Measurements from ENCODE around the gene NOVA2.

- no peak for TF ChIP-seq CTCF (conservative IDR thresholded peaks at IDR 0.05; ENCODE audit: low read depth, low read length)
- no peak for TF ChIP-seq EZH2 (IDR thresholded peaks at IDR 0.05; ENCODE audit: low read length, unreplicated experiment)
- no peak for TF ChIP-seq EZH2phosphoT487 (IDR thresholded peaks at IDR 0.05; ENCODE audit: borderline replicate concordance, low read length)
Observed at GRCh38 chr19:45900738-45901431, 72.8 kb downstream of the NOVA2 start.
